H9 (cell line): ENCODE results near the gene CTIF. TPM values are rescaled to one million over a fixed set of nuclear protein-coding genes. Genes with fewer than 3 reads are reported as not detected.

Experiments
- DNase-seq: peaks from one replicate; pipeline ENCODE4 v3.0.0-alpha.2; 2017
- H2AFZ ChIP-seq: one replicate; pipeline ENCODE4 v1.6.1; 2013; ENCODE audit warnings: mild to moderate bottlenecking, low read length, control low read depth, moderate library complexity
- H2AK5ac ChIP-seq: 2 replicates; pipeline ENCODE4 v1.6.1; 2013; ENCODE audit warnings: low read length, control low read depth, mixed read lengths; ENCODE audit not compliant: insufficient read length
- H2BK120ac ChIP-seq: one replicate; pipeline ENCODE4 v1.6.1; 2013; ENCODE audit warnings: low read depth, mild to moderate bottlenecking, low read length, control low read depth, inconsistent platforms; ENCODE audit not compliant: poor library complexity, severe bottlenecking
- H2BK12ac ChIP-seq: 2 replicates; pipeline ENCODE4 v1.6.1; 2013; ENCODE audit warnings: low read length, control low read depth, mixed read lengths, low read depth; ENCODE audit not compliant: insufficient read length
- H2BK15ac ChIP-seq: 2 replicates; pipeline ENCODE4 v1.6.1; 2013; ENCODE audit warnings: low read depth, low read length, control low read depth
- H2BK20ac ChIP-seq: one replicate; pipeline ENCODE4 v1.6.1; 2013; ENCODE audit warnings: low read depth, mild to moderate bottlenecking, low read length, control low read depth, inconsistent platforms; ENCODE audit not compliant: poor library complexity, severe bottlenecking
- H2BK5ac ChIP-seq: 2 replicates; pipeline ENCODE4 v1.6.1; 2013; ENCODE audit warnings: low read length, control low read depth, mixed read lengths; ENCODE audit not compliant: insufficient read length
- H3K14ac ChIP-seq: 2 replicates; pipeline ENCODE4 v1.6.1; 2013; ENCODE audit warnings: low read length, control low read depth; ENCODE audit not compliant: insufficient read depth
- H3K18ac ChIP-seq: 2 replicates; pipeline ENCODE4 v1.6.1; 2013; ENCODE audit warnings: low read depth, mild to moderate bottlenecking, mixed read lengths, low read length, control low read depth; ENCODE audit not compliant: insufficient read length
- H3K23ac ChIP-seq: 2 replicates; pipeline ENCODE4 v1.6.1; 2013; ENCODE audit warnings: low read length, control low read depth, mixed read lengths, low read depth; ENCODE audit not compliant: insufficient read length
- H3K23me2 ChIP-seq: 2 replicates; pipeline ENCODE4 v1.6.1; 2013; ENCODE audit warnings: low read depth, mild to moderate bottlenecking, mixed read lengths, low read length, control low read depth; ENCODE audit not compliant: insufficient read length, poor library complexity, severe bottlenecking
- H3K27ac ChIP-seq: 2 replicates; pipeline ENCODE4 v1.5.1; 2013; ENCODE audit warnings: low read length, control low read depth, mixed read lengths, low read depth; ENCODE audit not compliant: insufficient read length
- H3K27me3 ChIP-seq: 2 replicates; pipeline ENCODE4 v1.6.1; 2013; ENCODE audit warnings: low read length, control low read depth, inconsistent platforms; ENCODE audit not compliant: insufficient read depth
- H3K4ac ChIP-seq: 2 replicates; pipeline ENCODE4 v1.6.1; 2013; ENCODE audit warnings: low read depth, mild to moderate bottlenecking, control low read depth, inconsistent platforms, low read length, moderate library complexity
- H3K4me1 ChIP-seq: 2 replicates; pipeline ENCODE4 v1.6.1; 2013; ENCODE audit warnings: low read length, control low read depth, inconsistent platforms; ENCODE audit not compliant: insufficient read depth
- H3K4me2 ChIP-seq: 2 replicates; pipeline ENCODE4 v1.6.1; 2013; ENCODE audit warnings: low read length, control low read depth, mixed read lengths; ENCODE audit not compliant: insufficient read length, insufficient read depth
- H3K56ac ChIP-seq: 2 replicates; pipeline ENCODE4 v1.6.1; 2013; ENCODE audit warnings: low read depth, mild to moderate bottlenecking, mixed read lengths, low read length, control low read depth; ENCODE audit not compliant: insufficient read length
- H3K79me1 ChIP-seq: 2 replicates; pipeline ENCODE4 v1.6.1; 2013; ENCODE audit warnings: low read depth, mild to moderate bottlenecking, moderate library complexity, low read length, control low read depth, inconsistent platforms; ENCODE audit not compliant: insufficient read depth, poor library complexity, severe bottlenecking
- H3K79me2 ChIP-seq: 2 replicates; pipeline ENCODE4 v1.6.1; 2013; ENCODE audit warnings: low read length, control low read depth, inconsistent platforms; ENCODE audit not compliant: insufficient read depth
- H3K9ac ChIP-seq: 2 replicates; pipeline ENCODE4 v1.6.1; 2013; ENCODE audit warnings: low read length, control low read depth, mixed read lengths; ENCODE audit not compliant: insufficient read length; ENCODE audit errors: extremely low read depth
- H3K9me3 ChIP-seq: one replicate; pipeline ENCODE4 v1.6.1; 2013; ENCODE audit warnings: low read depth, low read length, inconsistent platforms; ENCODE audit not compliant: control insufficient read depth
- H3T11ph ChIP-seq: one replicate; pipeline ENCODE4 v1.6.1; 2013; ENCODE audit warnings: mild to moderate bottlenecking, low read length, control low read depth, inconsistent platforms
- H4K20me1 ChIP-seq: one replicate; pipeline ENCODE4 v1.6.1; 2013; ENCODE audit not compliant: control insufficient read depth, insufficient read length, insufficient read depth
- H4K5ac ChIP-seq: 2 replicates; pipeline ENCODE4 v1.6.1; 2013; ENCODE audit warnings: low read depth, mild to moderate bottlenecking, mixed read lengths, low read length, control low read depth; ENCODE audit not compliant: insufficient read length
- H4K8ac ChIP-seq: replicated peaks from 2 replicates; pipeline ENCODE4 v1.6.1; 2013; ENCODE audit warnings: low read length, control low read depth, mixed read lengths, low read depth; ENCODE audit not compliant: insufficient read length
- H4K91ac ChIP-seq: 2 replicates; pipeline ENCODE4 v1.6.1; 2013; ENCODE audit warnings: low read depth, mild to moderate bottlenecking, moderate library complexity, mixed read lengths, low read length, control low read depth; ENCODE audit not compliant: insufficient read length
- H3K27ac Mint-ChIP-seq, 3 experiments: 2 replicates in 2 of 3; 3 replicates in 1 of 3; pipeline ENCODE4 v1.8.0; 2020 to 2021; ENCODE audit warnings: mixed read lengths in 3 of 3, mild to moderate bottlenecking in 1 of 3, moderate library complexity in 1 of 3
- H3K27me3 Mint-ChIP-seq: 2 replicates; pipeline ENCODE4 v1.8.0; 2021; ENCODE audit warnings: low read depth, mild to moderate bottlenecking, moderate library complexity, mixed read lengths
- H3K36me3 Mint-ChIP-seq, 3 experiments: 2 replicates in 2 of 3; 3 replicates in 1 of 3; pipeline ENCODE4 v1.8.0; 2020 to 2021; ENCODE audit warnings: low read depth in 3 of 3, mixed read lengths in 3 of 3; ENCODE audit not compliant: insufficient read depth in 1 of 3
- H3K4me1 Mint-ChIP-seq, 2 experiments: 2 replicates each; pipeline ENCODE4 v1.8.0; 2020; ENCODE audit warnings: mixed read lengths in 2 of 2
- H3K4me3 Mint-ChIP-seq, 2 experiments: 2 replicates in 1 of 2; 3 replicates in 1 of 2; pipeline ENCODE4 v1.8.0; 2020 to 2021; ENCODE audit warnings: mild to moderate bottlenecking in 2 of 2, mixed read lengths in 2 of 2, moderate library complexity in 1 of 2
- H3K9me3 Mint-ChIP-seq, 2 experiments: 2 replicates in 1 of 2; 3 replicates in 1 of 2; pipeline ENCODE4 v1.8.0; 2020; ENCODE audit warnings: mild to moderate bottlenecking in 2 of 2, mixed read lengths in 2 of 2, moderate library complexity in 1 of 2
- CTCF ChIP-seq: fragments of 200-600 bp; sonication (generic); conservative IDR thresholded peaks from 3 replicates; pipeline ENCODE4 v1.8.0; 2021; ENCODE audit warnings: antibody characterized with exemption, mild to moderate bottlenecking
- WGBS: extraction: QIAGEN DNeasy Blood & Tissue Kit; methylation state at CpG from one replicate; pipeline ENCODE4 v1.1.7; 2013; ENCODE audit warnings: missing lambda C conversion rate, low lambda C conversion rate, mixed read lengths; ENCODE audit not compliant: insufficient read length; ENCODE audit errors: extremely low coverage; 5-methylcytosine and 5-hydroxymethylcytosine counted together
- total RNA-seq: library from RNA; stranded (reverse); gene quantifications from 2 replicates; pipeline ENCODE4 v1.2.1, GENCODE V29; 2021

The CTIF gene
- total RNA-seq, 1 experiment from 2014 or later = 15.8 TPM

- Histone ChIP-seq H2AFZ (no peak overlapping the region), H3K27ac (no peak overlapping the region)
- H3K27me3 Mint-ChIP-seq = no peaks in the 10 kb centered on the region
These were observed 249.5 kb downstream of the CTIF start for GRCh38 chr18:48788373-48788772.

More at GRCh38 chr18:48788373-48788772, 249.5 kb downstream of the CTIF start:
- H2BK120ac ChIP-seq = no peak overlapping the region
- WGBS = no CpG with 5 or more reads among the region's 1 CpG
- no peaks in the 10 kb centered on the region for H3K79me1 ChIP-seq
- no peak overlapping the region for H4K8ac ChIP-seq
- no peak overlapping the region for H4K5ac ChIP-seq
- no peak overlapping the region for H2BK5ac ChIP-seq
- no peaks in the 10 kb centered on the region for H3K79me2 ChIP-seq
- H2AK5ac ChIP-seq = no peak overlapping the region
- no peaks in the 10 kb centered on the region for H3K4me1 ChIP-seq
- H4K91ac ChIP-seq = no peak overlapping the region
- Mint-ChIP-seq H3K4me1 (peaks cover 8 to 15% of the 10 kb centered on the region in 2 experiments), H3K9me3 (no peaks in the 10 kb centered on the region), H3K36me3 (no peaks in the 10 kb centered on the region; a peak in 1 of 7 replicates), H3K27ac (no peak overlapping the region), H3K4me3 (no peak overlapping the region)
- no peak overlapping the region for H3K56ac ChIP-seq
- no peaks in the 10 kb centered on the region for H4K20me1 ChIP-seq
- H3T11ph ChIP-seq = no peak overlapping the region
- no peaks in the 10 kb centered on the region for H3K23me2 ChIP-seq
- DNase-seq = no peak
- no peaks in the 10 kb centered on the region for H3K27me3 ChIP-seq
- no peak overlapping the region for H3K18ac ChIP-seq
- H2BK15ac ChIP-seq = no peak overlapping the region
- no peak overlapping the region for H3K4me2 ChIP-seq
- no peak overlapping the region for H3K23ac ChIP-seq
- H2BK20ac ChIP-seq = no peak overlapping the region
- H3K4ac ChIP-seq = no peak overlapping the region
- no peak overlapping the region for H3K9ac ChIP-seq
- no peak for TF ChIP-seq CTCF
- no peak overlapping the region for H2BK12ac ChIP-seq
- no peaks in the 10 kb centered on the region for H3K9me3 ChIP-seq
- H3K14ac ChIP-seq = no peak overlapping the region
